Measurements from ENCODE around the gene MICAL3. TPM values are rescaled to one million over a fixed set of nuclear protein-coding genes. Genes with fewer than 3 reads are reported as not detected.

MICAL3 gene
- total RNA-seq, 1 donor from 2014 or later: 47.5 TPM

DNA sequence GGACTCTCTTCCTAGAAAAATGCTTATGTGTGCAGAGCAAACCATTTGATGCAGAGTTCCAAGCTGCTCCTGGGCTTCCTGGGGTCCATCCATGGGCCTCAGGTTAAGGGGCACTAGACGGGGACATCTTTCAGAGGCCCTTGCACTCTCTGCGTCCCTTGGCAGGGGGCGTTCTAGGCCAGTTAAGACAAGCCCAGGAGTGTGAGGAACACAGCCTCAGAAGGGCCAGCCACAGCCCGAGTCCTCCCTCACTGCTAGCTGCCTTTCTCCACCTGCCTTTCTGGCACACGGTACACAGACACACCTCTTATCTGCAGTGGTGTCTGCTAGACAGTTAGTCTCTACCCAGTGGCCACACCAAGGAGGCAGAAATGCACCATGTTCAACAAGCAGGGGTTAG lies 232.1 kb downstream of the MICAL3 start:
- no peak for DNase-seq (ENCODE audit: low read depth)
- no peak overlapping the region for H3K4me3 ChIP-seq (ENCODE audit: low read depth, low read length)
- TF ChIP-seq, protein P1, sequence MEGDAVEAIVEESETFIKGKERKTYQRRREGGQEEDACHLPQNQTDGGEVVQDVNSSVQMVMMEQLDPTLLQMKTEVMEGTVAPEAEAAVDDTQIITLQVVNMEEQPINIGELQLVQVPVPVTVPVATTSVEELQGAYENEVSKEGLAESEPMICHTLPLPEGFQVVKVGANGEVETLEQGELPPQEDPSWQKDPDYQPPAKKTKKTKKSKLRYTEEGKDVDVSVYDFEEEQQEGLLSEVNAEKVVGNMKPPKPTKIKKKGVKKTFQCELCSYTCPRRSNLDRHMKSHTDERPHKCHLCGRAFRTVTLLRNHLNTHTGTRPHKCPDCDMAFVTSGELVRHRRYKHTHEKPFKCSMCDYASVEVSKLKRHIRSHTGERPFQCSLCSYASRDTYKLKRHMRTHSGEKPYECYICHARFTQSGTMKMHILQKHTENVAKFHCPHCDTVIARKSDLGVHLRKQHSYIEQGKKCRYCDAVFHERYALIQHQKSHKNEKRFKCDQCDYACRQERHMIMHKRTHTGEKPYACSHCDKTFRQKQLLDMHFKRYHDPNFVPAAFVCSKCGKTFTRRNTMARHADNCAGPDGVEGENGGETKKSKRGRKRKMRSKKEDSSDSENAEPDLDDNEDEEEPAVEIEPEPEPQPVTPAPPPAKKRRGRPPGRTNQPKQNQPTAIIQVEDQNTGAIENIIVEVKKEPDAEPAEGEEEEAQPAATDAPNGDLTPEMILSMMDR (conservative IDR thresholded peaks at IDR 0.05; ENCODE audit: low read depth, low read length): no peak

- TF ChIP-seq, protein P1 (conservative IDR thresholded peaks at IDR 0.05; ENCODE audit: low read depth, low read length): no peak
- no peak for DNase-seq (ENCODE audit: low read depth)
- H3K4me3 ChIP-seq (ENCODE audit: low read depth, low read length): no peak overlapping the region
Observed at GRCh38 chr22:17791196-17791595, 233.2 kb downstream of the MICAL3 start.

DNA sequence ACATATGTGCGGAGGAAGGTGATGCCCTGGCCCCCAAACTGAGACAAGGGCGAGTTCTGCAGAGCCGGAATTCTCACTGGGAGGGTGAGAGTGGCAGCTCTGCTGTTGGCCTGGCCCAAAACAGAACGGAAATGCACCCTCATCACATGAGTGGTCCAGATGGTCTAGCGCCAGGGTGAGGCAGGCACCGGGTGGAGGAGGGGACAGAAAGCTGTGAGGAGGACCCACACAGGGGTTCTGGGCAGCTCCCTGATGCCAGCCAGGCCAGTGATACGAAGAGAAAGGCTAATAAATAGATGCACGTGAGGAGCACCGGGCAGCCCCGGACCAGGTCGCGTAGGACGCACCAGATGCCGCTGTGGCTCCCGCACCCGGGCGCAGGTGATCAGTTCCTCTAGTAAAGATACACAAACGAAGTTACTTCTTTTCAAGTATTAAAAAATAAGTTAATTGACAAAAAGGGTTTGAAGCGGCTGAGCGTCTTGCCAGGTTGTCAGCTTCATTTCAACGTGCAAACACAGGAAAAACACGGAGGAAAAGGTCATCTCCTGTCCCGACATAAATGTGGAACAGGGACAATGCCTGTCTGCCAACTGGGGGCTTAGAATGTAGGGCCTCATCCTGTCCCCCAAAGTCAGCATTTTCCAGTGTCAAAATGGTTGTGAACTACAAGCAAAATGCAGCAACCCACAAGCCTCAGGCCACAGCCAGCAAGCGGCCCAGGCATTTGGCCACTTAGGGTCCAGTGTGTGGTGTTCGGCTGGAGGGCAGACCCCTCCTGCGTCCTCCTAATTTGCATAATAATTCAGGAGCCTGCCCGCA lies 234.8 kb downstream of the MICAL3 start:
- no peak for DNase-seq (ENCODE audit: low read depth)
- H3K4me3 ChIP-seq (ENCODE audit: low read depth, low read length): no peak overlapping the region
- TF ChIP-seq, protein P1 (conservative IDR thresholded peaks at IDR 0.05; ENCODE audit: low read depth, low read length): no peak

DNA sequence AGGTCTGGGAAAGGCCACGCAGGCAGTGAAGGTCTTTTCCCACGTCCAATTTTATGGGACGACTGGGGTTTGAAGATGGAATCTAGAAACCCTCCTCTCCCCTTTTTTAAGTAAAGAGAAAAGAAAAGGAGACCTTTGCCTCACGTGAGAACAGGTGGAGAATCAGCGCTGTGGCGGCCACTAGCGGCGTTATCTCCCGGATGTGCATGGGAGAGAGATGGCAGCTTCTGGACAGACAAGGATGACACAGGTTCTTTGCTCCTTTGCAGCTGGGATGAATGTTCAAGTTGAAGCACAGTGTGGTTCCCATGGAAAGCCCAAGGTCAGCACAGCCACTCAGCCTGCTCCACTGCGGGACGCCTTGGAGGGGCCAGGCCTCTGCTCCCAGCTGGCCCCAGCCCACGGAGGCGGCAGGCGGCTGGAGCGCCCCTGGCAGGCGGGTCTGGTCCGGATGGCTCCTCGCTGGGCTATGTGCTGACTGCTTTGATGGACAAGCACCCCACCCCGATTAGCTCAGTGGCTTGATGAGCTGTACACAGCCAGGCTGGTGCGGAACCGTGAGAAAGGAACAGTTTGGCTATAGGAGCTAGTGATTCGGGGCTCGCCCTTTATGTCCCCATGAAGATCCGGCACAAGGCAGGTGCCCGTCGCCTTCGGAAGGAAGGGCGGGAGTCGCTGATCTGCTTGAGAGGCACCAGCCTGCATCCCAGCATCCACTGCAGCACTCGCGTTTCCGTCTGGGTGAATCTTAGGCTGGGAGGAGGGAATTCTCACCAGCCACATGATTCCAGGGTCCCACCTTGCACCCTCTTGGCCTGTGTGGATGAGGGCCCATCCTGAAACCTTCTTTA lies 235.6 kb downstream of the MICAL3 start:
- no peak overlapping the region for H3K4me3 ChIP-seq (ENCODE audit: low read depth, low read length)
- TF ChIP-seq, protein P1 (conservative IDR thresholded peaks at IDR 0.05; ENCODE audit: low read depth, low read length): no peak
- no peak for DNase-seq (ENCODE audit: low read depth)

DNA sequence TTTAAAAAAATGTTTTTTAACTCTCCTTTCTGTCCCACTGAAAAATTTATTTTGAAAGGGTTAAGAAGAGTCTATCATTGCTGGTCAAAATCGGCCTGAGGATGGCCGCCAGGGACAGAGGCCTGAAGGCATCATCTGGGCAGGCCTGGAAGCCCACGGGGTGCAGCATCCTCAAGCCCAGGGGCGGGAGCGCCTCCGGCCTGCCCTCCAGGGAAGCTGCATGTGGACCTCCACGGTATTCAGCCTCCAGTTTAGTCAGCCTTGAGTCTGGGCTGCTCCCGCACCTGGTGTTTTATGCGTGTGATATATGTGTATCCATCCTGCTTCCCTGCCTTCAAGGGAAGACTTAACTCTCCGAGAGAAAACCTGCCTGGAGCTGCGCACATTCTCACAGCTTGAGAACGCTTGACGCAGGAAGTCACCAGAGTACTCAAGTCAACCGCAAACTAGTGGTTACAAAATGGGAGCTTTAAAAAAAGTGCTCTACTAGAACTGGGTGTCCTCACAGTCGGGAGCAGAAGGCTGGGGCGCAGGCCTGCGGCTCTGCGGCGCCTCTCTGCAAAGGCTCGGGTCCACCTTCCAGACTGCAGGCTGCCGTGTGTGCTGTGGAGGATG lies 236.5 kb downstream of the MICAL3 start:
- DNase-seq (ENCODE audit: low read depth): no peak
- TF ChIP-seq, protein P1 (conservative IDR thresholded peaks at IDR 0.05; ENCODE audit: low read depth, low read length): no peak
- no peak overlapping the region for H3K4me3 ChIP-seq (ENCODE audit: low read depth, low read length)

DNA sequence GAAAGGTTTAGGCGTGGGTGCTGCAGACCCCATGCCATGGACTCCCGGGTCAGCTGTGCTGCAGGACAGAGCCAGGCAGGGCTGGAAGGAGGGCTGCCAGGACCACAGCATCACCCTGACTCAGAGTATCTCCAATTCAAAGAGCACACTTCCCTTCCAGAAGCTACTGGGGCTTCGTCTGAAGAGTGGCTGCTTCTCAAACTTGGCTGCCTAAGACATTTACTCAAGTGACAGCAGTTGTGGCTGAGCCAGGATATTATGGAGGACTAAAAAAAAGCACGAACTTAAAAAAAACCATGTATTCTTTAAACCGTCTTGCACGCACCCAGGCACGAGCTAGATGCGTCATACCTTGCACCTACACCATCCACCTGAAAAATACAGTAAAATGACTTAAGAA lies 237.1 kb downstream of the MICAL3 start:
- no peak for DNase-seq (ENCODE audit: low read depth)
- TF ChIP-seq, protein P1 (conservative IDR thresholded peaks at IDR 0.05; ENCODE audit: low read depth, low read length): no peak
- no peak overlapping the region for H3K4me3 ChIP-seq (ENCODE audit: low read depth, low read length)
